HEK293 (cell line): Measurements from ENCODE around the gene RFXAP.
A peak's percentile ranks its signal among the peaks of the same experiment; 100 is the strongest.

Experiments used
- CTCF ChIA-PET: fragments of 350-600 bp; formaldehyde crosslinking; extraction: SDS; loops from one replicate; lab custom pipeline; 2021; ENCODE audit warnings: antibody characterized with exemption; lab: Yijun Ruan, JAX
- POLR2A ChIA-PET: fragments of 300-600 bp; formaldehyde crosslinking; extraction: SDS; loops from one replicate; lab custom pipeline; 2020; ENCODE audit warnings: antibody characterized with exemption, inconsistent platforms; lab: Yijun Ruan, JAX
- H3K27ac ChIP-seq: fragments of 200-500 bp; sonication (Bioruptor generic); 2 replicates; pipeline ENCODE4 v1.5.1; 2014; ENCODE audit warnings: low read depth, low read length, control low read depth, inconsistent platforms; ENCODE audit errors: extremely low read depth
- H3K36me3 ChIP-seq, 2 experiments: fragments of 200-500 bp in 1 of 2; sonication (Bioruptor generic) in 1 of 2; 1 replicate in 1 of 2; 2 replicates in 1 of 2; pipeline ENCODE4 v1.5.1; 2014 to 2017; ENCODE audit warnings: inconsistent platforms in 2 of 2, low read length in 2 of 2; ENCODE audit not compliant: control insufficient read depth in 2 of 2, insufficient read depth in 1 of 2
- H3K4me1 ChIP-seq: fragments of 200-500 bp; sonication (Bioruptor generic); 2 replicates; pipeline ENCODE4 v1.5.1; 2014; ENCODE audit warnings: mild to moderate bottlenecking, low read length, inconsistent platforms; ENCODE audit not compliant: control insufficient read depth, insufficient read depth
- H3K4me3 ChIP-seq: 2 replicates; pipeline ENCODE4 v1.5.1; 2011; ENCODE audit warnings: low read depth, mild to moderate bottlenecking, control low read depth, low read length, moderate library complexity
- H3K9me3 ChIP-seq: fragments of 200-500 bp; sonication (Bioruptor generic); 2 replicates; pipeline ENCODE4 v1.5.1; 2014; ENCODE audit warnings: low read depth, low read length, inconsistent platforms; ENCODE audit not compliant: control insufficient read depth, insufficient read depth
- HOXC10 ChIP-seq: sonication (generic); formaldehyde crosslinking; IDR thresholded peaks from 2 replicates; pipeline ENCODE4 v1.8.1; 2023; ENCODE audit warnings: mild to moderate bottlenecking, missing genetic modification reagents
- MEIS1 ChIP-seq: sonication (generic); formaldehyde crosslinking; IDR thresholded peaks from 2 replicates; pipeline ENCODE4 v1.8.1; 2022; ENCODE audit warnings: missing genetic modification reagents, mild to moderate bottlenecking, borderline replicate concordance
- OVOL3 ChIP-seq: fragments of 450-650 bp; formaldehyde crosslinking; IDR thresholded peaks from 2 replicates; pipeline ENCODE4 v1.5.1; 2016; ENCODE audit warnings: missing biosample characterization, missing genetic modification characterization
- ZBTB20 ChIP-seq: fragments of 450-650 bp; formaldehyde crosslinking; IDR thresholded peaks from 2 replicates; pipeline ENCODE4 v1.5.1; 2016; ENCODE audit warnings: missing biosample characterization, missing genetic modification characterization
- ZFP3 ChIP-seq: fragments of 450-650 bp; formaldehyde crosslinking; IDR thresholded peaks from 2 replicates; pipeline ENCODE4 v1.5.1; 2016; ENCODE audit warnings: low read depth, missing biosample characterization, missing genetic modification characterization
- ZNF155 ChIP-seq: fragments of 450-650 bp; formaldehyde crosslinking; IDR thresholded peaks from 2 replicates; pipeline ENCODE4 v1.5.1; 2016; ENCODE audit warnings: missing biosample characterization, missing genetic modification characterization
- ZNF23 ChIP-seq: fragments of 450-650 bp; formaldehyde crosslinking; IDR thresholded peaks from 2 replicates; pipeline ENCODE4 v1.5.1; 2016; ENCODE audit warnings: missing biosample characterization, missing genetic modification characterization, borderline replicate concordance
- ZNF292 ChIP-seq: fragments of 450-650 bp; formaldehyde crosslinking; IDR thresholded peaks from 2 replicates; pipeline ENCODE4 v1.5.1; 2016; ENCODE audit warnings: low read depth, missing biosample characterization, missing genetic modification characterization, borderline replicate concordance
- ZNF324 ChIP-seq: fragments of 450-650 bp; formaldehyde crosslinking; IDR thresholded peaks from 2 replicates; pipeline ENCODE4 v1.5.1; 2016; ENCODE audit warnings: missing biosample characterization, missing genetic modification characterization
- ZNF366 ChIP-seq: fragments of 450-650 bp; formaldehyde crosslinking; conservative IDR thresholded peaks from 2 replicates; pipeline ENCODE4 v1.5.1; 2016; ENCODE audit warnings: missing biosample characterization, missing genetic modification characterization
- ZNF433 ChIP-seq: fragments of 450-650 bp; formaldehyde crosslinking; IDR thresholded peaks from 2 replicates; pipeline ENCODE4 v1.5.1; 2016; ENCODE audit warnings: missing biosample characterization, missing genetic modification characterization, low read depth
- ZNF473 ChIP-seq: fragments of 450-650 bp; formaldehyde crosslinking; IDR thresholded peaks from 2 replicates; pipeline ENCODE4 v1.5.1; 2017; ENCODE audit warnings: missing biosample characterization, missing genetic modification characterization
- ZNF585B ChIP-seq: fragments of 450-650 bp; formaldehyde crosslinking; IDR thresholded peaks from 2 replicates; pipeline ENCODE4 v1.5.1; 2016; ENCODE audit warnings: missing biosample characterization, missing genetic modification characterization
- ZNF654 ChIP-seq: fragments of 450-650 bp; formaldehyde crosslinking; IDR thresholded peaks from 2 replicates; pipeline ENCODE4 v1.5.1; 2016; ENCODE audit warnings: low read depth, missing biosample characterization, missing genetic modification characterization
- ZNF660 ChIP-seq: fragments of 450-650 bp; IDR thresholded peaks from 2 replicates; pipeline ENCODE4 v1.5.1; 2018; ENCODE audit warnings: missing biosample characterization, mild to moderate bottlenecking, missing genetic modification characterization
- ZNF707 ChIP-seq: fragments of 450-650 bp; formaldehyde crosslinking; IDR thresholded peaks from 2 replicates; pipeline ENCODE4 v1.5.1; 2016; ENCODE audit warnings: missing biosample characterization, missing genetic modification characterization
- ZNF792 ChIP-seq: fragments of 450-650 bp; formaldehyde crosslinking; IDR thresholded peaks from 2 replicates; pipeline ENCODE4 v1.5.1; 2016; ENCODE audit warnings: missing biosample characterization, missing genetic modification characterization
- ZSCAN16 ChIP-seq: fragments of 450-650 bp; formaldehyde crosslinking; IDR thresholded peaks from 2 replicates; pipeline ENCODE4 v1.5.1; 2016; ENCODE audit warnings: missing biosample characterization, missing genetic modification characterization
- ZXDB ChIP-seq: fragments of 450-650 bp; formaldehyde crosslinking; IDR thresholded peaks from 2 replicates; pipeline ENCODE4 v1.5.1; 2016; ENCODE audit warnings: missing biosample characterization, missing genetic modification characterization
- TF ChIP-seq, protein P1 (sequence below): fragments of 450-650 bp; formaldehyde crosslinking; optimal IDR thresholded peaks from 2 replicates; pipeline ENCODE3; 2016; ENCODE audit warnings: missing biosample characterization, mild to moderate bottlenecking, missing genetic modification characterization
- TF ChIP-seq, protein P2 (sequence below): fragments of 450-650 bp; formaldehyde crosslinking; IDR thresholded peaks from 2 replicates; pipeline ENCODE4 v1.5.1; 2016; ENCODE audit warnings: missing biosample characterization, missing genetic modification characterization, low read depth
- TF ChIP-seq, protein P3 (sequence below): fragments of 450-650 bp; formaldehyde crosslinking; IDR thresholded peaks from 2 replicates; pipeline ENCODE4 v1.5.1; 2017; ENCODE audit warnings: missing biosample characterization, missing genetic modification characterization

RFXAP gene

DNA sequence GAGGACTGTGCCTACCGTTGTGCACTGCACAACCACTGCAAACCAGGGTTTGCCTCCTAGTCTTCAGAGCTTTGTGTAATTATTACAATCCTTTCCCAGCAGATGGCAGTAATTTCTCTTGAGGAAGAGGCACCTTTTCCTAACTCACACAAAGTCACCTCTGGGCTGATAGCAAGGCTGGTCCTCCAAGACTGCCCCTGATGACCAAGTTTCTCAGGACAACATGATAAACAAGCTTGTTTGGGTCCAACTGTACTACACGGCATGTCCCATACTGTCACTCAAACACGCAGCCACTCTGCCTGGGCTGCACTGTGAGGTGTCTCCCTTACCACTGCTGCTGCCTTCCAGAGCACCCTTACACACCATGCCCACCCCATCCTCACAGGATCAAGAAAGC, 39.3 kb downstream of the RFXAP start:
- ChIA-PET POLR2A (no interaction called here), CTCF (interaction anchor here (0.6 to 6.6 kb wide), 21 partner anchors 8 to 678 kb away, joined by 3 to 66 read pairs (median 4); partner anchors contain the start of gene EXOSC8)
- no peaks in the 10 kb centered on the region for H3K9me3 ChIP-seq
- no peaks in the 10 kb centered on the region for H3K4me1 ChIP-seq
- no peak overlapping the region for H3K4me3 ChIP-seq
- TF ChIP-seq ZNF654 (tag by site-specific recombination), result peak; percentile 61
- 0 out of 2 replicates have a peak, but pooled peaks have one; percentile 37 for TF ChIP-seq ZNF660 (tag by site-specific recombination)
- TF ChIP-seq ZNF324 (tag by site-specific recombination), result no peak
- no peak for TF ChIP-seq ZNF292 (tag by site-specific recombination)
- no peak for TF ChIP-seq ZNF707 (tag by site-specific recombination)
- no peak for TF ChIP-seq ZXDB (tag by site-specific recombination)
- H3K27ac ChIP-seq, result no peak overlapping the region
- peaks cover 0 to 39% of the 10 kb centered on the region in 2 experiments; a peak in 2 of 3 replicates for H3K36me3 ChIP-seq

DNA sequence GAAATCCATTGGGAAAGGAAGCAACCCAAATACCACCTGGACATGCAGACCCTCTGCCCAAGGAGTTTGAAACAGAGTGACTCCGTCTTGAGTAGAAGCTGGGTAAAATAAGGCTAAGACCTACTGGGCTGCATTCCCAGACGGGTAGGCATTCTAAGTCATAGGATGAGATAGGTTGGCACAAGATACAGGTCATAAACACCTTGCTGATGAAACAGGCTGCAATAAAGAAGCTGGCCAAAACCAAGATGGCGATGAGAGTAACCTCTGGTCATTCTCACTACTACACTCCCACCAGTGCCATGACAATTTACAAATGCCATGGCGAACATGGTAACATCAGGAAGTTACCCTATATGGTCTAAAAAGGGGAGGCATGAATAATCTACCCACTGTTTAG, 40.2 kb downstream of the RFXAP start:
- POLR2A ChIA-PET, result no interaction called here
- CTCF ChIA-PET, result interaction anchor here (0.6 to 6.6 kb wide), 13 partner anchors 10 to 679 kb away, joined by 3 to 66 read pairs (median 5); no protein-coding TSS in a partner anchor

DNA sequence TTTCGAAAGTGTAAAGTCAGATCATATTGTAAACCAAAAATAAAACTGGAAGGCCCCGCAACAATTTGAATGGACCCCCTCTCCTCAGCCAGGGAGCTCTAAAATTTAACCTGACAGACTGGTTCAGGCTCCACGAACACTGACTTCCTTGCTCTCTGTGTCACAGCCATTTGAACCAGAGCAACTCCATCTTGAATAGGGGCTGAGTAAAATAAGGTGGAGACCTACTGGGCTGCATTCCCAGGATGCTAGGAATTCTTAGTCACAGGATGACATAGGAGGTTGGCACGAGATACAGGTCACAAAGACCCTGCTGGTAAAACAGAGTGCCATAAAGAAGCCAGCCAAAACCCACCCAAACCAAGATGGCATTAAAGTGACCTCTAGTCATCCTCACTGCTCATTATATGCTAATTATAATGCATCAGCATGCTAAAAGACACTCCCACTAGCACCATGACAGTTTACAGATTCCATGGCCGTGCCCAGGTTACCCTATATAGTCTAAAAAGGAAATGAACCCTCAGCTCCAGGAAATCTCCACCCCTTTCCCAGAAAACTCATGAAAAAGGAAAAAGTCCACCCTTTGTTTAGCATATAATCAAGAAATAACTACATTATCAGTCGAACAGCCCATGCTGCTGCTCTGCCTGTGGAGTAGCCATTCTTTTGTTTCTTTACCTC, 43.1 kb downstream of the RFXAP start:
- no peak for TF ChIP-seq ZSCAN16 (tag by site-specific recombination)
- no peak for TF ChIP-seq HOXC10 (CRISPR knock-in tag)
- no peak for TF ChIP-seq ZNF366 (tag by site-specific recombination)
- TF ChIP-seq, all 188 proteins: peak for 0
- Histone ChIP-seq H3K4me1 (no peaks in the 10 kb centered on the region), H3K9me3 (no peaks in the 10 kb centered on the region), H3K27ac (no peak overlapping the region), H3K4me3 (no peak overlapping the region), H3K36me3 (peaks cover 0 to 58% of the 10 kb centered on the region in 2 experiments; a peak in 2 of 3 replicates)
- ChIA-PET POLR2A (no interaction called here), CTCF (no interaction called here)

More for the DNA sequence above, 40.2 kb downstream of the RFXAP start:
- Histone ChIP-seq H3K4me3 (no peak overlapping the region), H3K36me3 (peaks cover 0 to 44% of the 10 kb centered on the region in 2 experiments; a peak in 2 of 3 replicates), H3K4me1 (no peaks in the 10 kb centered on the region), H3K9me3 (no peaks in the 10 kb centered on the region), H3K27ac (no peak overlapping the region)
- no peak for TF ChIP-seq ZBTB20 (tag by site-specific recombination)

DNA sequence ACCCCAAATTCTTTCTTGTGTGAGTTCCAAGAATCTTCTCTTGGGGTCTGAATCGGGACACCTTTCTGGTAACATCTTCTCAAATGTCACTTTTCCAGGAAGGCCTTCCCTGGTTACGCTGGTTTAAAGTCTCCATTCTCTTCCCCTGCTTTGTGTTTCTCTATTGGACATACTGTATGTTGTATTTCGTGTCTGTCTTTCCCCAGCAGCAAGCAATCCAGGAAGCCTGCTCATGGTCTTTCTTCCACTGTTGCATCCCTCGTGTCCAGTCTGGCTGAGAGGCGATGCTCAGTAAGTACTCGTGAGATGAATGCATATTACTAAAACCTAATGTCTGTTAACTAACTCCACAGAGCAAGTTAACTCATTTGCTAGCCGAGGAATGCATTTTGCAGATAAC, 43.7 kb downstream of the RFXAP start:
- no peak overlapping the region for H3K4me3 ChIP-seq
- no peaks in the 10 kb centered on the region for H3K9me3 ChIP-seq
- ChIA-PET CTCF (no interaction called here), POLR2A (no interaction called here)
- peaks cover 0 to 59% of the 10 kb centered on the region in 2 experiments; a peak in 2 of 3 replicates for H3K36me3 ChIP-seq
- no peaks in the 10 kb centered on the region for H3K4me1 ChIP-seq
- no peak overlapping the region for H3K27ac ChIP-seq
- TF ChIP-seq ZNF473 (tag by site-specific recombination) (no peak), ZNF433 (no peak), ZSCAN16 (tag by site-specific recombination) (no peak), HOXC10 (CRISPR knock-in tag) (no peak), ZNF23 (no peak), MEIS1 (CRISPR knock-in tag) (no peak), ZFP3 (tag by site-specific recombination) (no peak), ZNF792 (tag by site-specific recombination) (no peak), ZNF155 (tag by site-specific recombination) (no peak), ZNF585B (no peak), OVOL3 (no peak)
- TF ChIP-seq, protein P1, sequence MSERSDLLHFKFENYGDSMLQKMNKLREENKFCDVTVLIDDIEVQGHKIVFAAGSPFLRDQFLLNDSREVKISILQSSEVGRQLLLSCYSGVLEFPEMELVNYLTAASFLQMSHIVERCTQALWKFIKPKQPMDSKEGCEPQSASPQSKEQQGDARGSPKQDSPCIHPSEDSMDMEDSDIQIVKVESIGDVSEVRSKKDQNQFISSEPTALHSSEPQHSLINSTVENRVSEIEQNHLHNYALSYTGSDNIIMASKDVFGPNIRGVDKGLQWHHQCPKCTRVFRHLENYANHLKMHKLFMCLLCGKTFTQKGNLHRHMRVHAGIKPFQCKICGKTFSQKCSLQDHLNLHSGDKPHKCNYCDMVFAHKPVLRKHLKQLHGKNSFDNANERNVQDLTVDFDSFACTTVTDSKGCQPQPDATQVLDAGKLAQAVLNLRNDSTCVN (tag by site-specific recombination), result no peak
- TF ChIP-seq, protein P2, sequence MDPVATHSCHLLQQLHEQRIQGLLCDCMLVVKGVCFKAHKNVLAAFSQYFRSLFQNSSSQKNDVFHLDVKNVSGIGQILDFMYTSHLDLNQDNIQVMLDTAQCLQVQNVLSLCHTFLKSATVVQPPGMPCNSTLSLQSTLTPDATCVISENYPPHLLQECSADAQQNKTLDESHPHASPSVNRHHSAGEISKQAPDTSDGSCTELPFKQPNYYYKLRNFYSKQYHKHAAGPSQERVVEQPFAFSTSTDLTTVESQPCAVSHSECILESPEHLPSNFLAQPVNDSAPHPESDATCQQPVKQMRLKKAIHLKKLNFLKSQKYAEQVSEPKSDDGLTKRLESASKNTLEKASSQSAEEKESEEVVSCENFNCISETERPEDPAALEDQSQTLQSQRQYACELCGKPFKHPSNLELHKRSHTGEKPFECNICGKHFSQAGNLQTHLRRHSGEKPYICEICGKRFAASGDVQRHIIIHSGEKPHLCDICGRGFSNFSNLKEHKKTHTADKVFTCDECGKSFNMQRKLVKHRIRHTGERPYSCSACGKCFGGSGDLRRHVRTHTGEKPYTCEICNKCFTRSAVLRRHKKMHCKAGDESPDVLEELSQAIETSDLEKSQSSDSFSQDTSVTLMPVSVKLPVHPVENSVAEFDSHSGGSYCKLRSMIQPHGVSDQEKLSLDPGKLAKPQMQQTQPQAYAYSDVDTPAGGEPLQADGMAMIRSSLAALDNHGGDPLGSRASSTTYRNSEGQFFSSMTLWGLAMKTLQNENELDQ (tag by site-specific recombination), result no peak
- TF ChIP-seq, protein P3, sequence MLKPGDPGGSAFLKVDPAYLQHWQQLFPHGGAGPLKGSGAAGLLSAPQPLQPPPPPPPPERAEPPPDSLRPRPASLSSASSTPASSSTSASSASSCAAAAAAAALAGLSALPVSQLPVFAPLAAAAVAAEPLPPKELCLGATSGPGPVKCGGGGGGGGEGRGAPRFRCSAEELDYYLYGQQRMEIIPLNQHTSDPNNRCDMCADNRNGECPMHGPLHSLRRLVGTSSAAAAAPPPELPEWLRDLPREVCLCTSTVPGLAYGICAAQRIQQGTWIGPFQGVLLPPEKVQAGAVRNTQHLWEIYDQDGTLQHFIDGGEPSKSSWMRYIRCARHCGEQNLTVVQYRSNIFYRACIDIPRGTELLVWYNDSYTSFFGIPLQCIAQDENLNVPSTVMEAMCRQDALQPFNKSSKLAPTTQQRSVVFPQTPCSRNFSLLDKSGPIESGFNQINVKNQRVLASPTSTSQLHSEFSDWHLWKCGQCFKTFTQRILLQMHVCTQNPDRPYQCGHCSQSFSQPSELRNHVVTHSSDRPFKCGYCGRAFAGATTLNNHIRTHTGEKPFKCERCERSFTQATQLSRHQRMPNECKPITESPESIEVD, result no peak
